Pancreas (tissue), 10 donors: Measurements from ENCODE around the gene CUX1. TPM values are rescaled to one million over a fixed set of nuclear protein-coding genes. Genes with fewer than 3 reads are reported as not detected.
A peak's percentile ranks its signal among the peaks of the same experiment; 100 is the strongest.

ENCODE experiments used
- ATAC-seq, 4 donors: fragments of 200-7000 bp; cut with Tn5 transposase; one replicate each; pipeline versions ENCODE4 v1.8.0 to v1.9.1; 2020; ENCODE audit warnings: mild to moderate bottlenecking in 4 of 4, moderate library complexity in 4 of 4
- DNase-seq, 6 donors: peaks; one replicate each; pipeline ENCODE4 v3.0.0-alpha.2; 2020
- FAIRE-seq: peaks from 2 replicates; lab custom pipeline; 2012; peaks lifted over from hg19 to GRCh38; lab: Jason Lieb, UNC
- H3K27ac ChIP-seq, 4 donors: fragments of 200-600 bp; sonication (generic); 1 replicate in 3 of 4; 2 replicates in 1 of 4; pipeline versions ENCODE4 v1.5.0 to v1.8.0; 2020
- H3K27me3 ChIP-seq, 4 donors: fragments of 200-600 bp; one replicate each; pipeline ENCODE4 v1.8.0; 2021
- H3K36me3 ChIP-seq, 3 donors: fragments of 200-600 bp; sonication (generic) in 1 of 3; one replicate each; pipeline versions ENCODE4 v1.5.0 to v1.8.0; 2020 to 2021
- H3K4me1 ChIP-seq, 3 donors: fragments of 200-600 bp; one replicate each; pipeline ENCODE4 v1.8.0; 2021
- H3K4me3 ChIP-seq, 4 donors: fragments of 200-600 bp; sonication (generic) in 2 of 4; one replicate each; pipeline versions ENCODE4 v1.5.0 to v1.8.0; 2020 to 2021
- H3K9me3 ChIP-seq, 4 donors: fragments of 200-600 bp; one replicate each; pipeline ENCODE4 v1.8.0; 2021
- WGBS, 2 donors: extraction: QIAGEN DNeasy Blood & Tissue Kit; methylation state at CpG; one replicate each; pipeline ENCODE4 v1.1.7; 2013; 5-methylcytosine and 5-hydroxymethylcytosine counted together
- intact Hi-C, 3 donors: fragments of 100-400 bp; cut with DNase I; formaldehyde crosslinking; loops; one replicate each; pipeline versions ENCODE4 v1.11.1 to v1.14.2; 2022
- polyA plus RNA-seq, 2 donors: library from polyadenylated mRNA; stranded (reverse); fragments of 200-250 nt; gene quantifications; one replicate each; pipeline ENCODE4 v1.2.3, GENCODE V29; 2013
- total RNA-seq, 6 donors: library from RNA; stranded (reverse); fragmentation: NEBNext Ultra II Directional in 4 of 6; extraction: Animal tissue kit (Norgen Biotek cat#: 25700) in 4 of 6; gene quantifications; one replicate each; pipeline versions ENCODE4 v1.2.1 to v1.2.4, GENCODE V29; 2021 to 2023
- TF ChIP-seq, protein P1 (sequence below), 4 donors: fragments of 200-600 bp; sonication (generic) in 3 of 4; IDR thresholded peaks; one replicate each; pipeline versions ENCODE4 v1.5.0 to v1.8.0; 2021; ENCODE audit warnings: antibody characterized with exemption in 4 of 4
- donor health status: healthy with polysubstance abuse.
- donor health status: DM: no; HTN: no; CAD: no; lungs with moderate emphysema.
- donor health status: DM: no; HTN: no; CAD: no.
- donor health status: control.
- donor health status: control.
- donor health status: Bipolar disorder and iron deficiency.
- donor health status: DM: yes; HTN: yes; CAD: no.
- donor health status: DM: no; HTN: no; CAD: no.
- donor health status: DM: no; HTN: no; CAD: no.
- donor health status: DM: yes; HTN: yes; CAD: no.

CUX1 gene
- total and polyA plus RNA-seq, 8 donors, result 18.9 to 61.2 (median 45.1) TPM

GRCh38 chr7:102094316-102094650, 276.9 kb downstream of the CUX1 start:
- no peak overlapping the region for H3K4me3 ChIP-seq
- H3K9me3 ChIP-seq, result no peaks in the 10 kb centered on the region
- H3K27ac ChIP-seq, result no peak overlapping the region
- FAIRE-seq, result no peak
- H3K36me3 ChIP-seq, result no peaks in the 10 kb centered on the region
- TF ChIP-seq, protein P1, sequence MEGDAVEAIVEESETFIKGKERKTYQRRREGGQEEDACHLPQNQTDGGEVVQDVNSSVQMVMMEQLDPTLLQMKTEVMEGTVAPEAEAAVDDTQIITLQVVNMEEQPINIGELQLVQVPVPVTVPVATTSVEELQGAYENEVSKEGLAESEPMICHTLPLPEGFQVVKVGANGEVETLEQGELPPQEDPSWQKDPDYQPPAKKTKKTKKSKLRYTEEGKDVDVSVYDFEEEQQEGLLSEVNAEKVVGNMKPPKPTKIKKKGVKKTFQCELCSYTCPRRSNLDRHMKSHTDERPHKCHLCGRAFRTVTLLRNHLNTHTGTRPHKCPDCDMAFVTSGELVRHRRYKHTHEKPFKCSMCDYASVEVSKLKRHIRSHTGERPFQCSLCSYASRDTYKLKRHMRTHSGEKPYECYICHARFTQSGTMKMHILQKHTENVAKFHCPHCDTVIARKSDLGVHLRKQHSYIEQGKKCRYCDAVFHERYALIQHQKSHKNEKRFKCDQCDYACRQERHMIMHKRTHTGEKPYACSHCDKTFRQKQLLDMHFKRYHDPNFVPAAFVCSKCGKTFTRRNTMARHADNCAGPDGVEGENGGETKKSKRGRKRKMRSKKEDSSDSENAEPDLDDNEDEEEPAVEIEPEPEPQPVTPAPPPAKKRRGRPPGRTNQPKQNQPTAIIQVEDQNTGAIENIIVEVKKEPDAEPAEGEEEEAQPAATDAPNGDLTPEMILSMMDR (IDR thresholded peaks at IDR 0.05), result no peak
- no peak for DNase-seq
- no peaks in the 10 kb centered on the region for H3K4me1 ChIP-seq
- ATAC-seq, result no peak
- H3K27me3 ChIP-seq, result no peaks in the 10 kb centered on the region
- WGBS, 2 donors, result 92 to 93% methylated on average over 4 of the region's 4 CpGs
- intact Hi-C loops, result no loop called here

- Histone ChIP-seq H3K4me3 (no peak overlapping the region), H3K27ac (no peak overlapping the region)
- FAIRE-seq, result no peak
These were observed 278.0 kb downstream of the CUX1 start for GRCh38 chr7:102095321-102096011.

DNA sequence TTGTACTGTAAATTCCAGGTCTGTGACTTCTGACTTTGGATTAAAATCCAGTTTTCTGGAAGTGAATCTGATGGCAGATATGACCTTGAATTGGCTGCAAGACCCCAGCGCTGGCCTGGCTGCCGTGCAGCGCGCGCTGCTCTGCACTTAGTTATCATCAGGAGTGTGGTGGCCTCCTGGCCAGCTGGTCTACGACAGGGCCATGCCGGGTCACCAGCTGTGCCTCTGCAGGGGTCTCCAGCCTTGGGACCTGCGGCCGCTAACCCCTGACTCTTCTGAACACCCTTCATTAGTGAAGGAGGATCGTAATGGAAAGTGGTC, 278.5 kb downstream of the CUX1 start:
- no peaks in the 10 kb centered on the region for H3K27me3 ChIP-seq
- no peak overlapping the region for H3K4me3 ChIP-seq
- no peak overlapping the region for H3K27ac ChIP-seq
- no peaks in the 10 kb centered on the region for H3K4me1 ChIP-seq
- no peaks in the 10 kb centered on the region for H3K9me3 ChIP-seq
- ATAC-seq (no peak), FAIRE-seq (no peak), DNase-seq (no peak)
- TF ChIP-seq, protein P1 (IDR thresholded peaks at IDR 0.05), result no peak
- intact Hi-C loops, result no loop called here
- 90% methylated on average over 10 of the region's 10 CpGs for WGBS, 2 donors
- no peaks in the 10 kb centered on the region for H3K36me3 ChIP-seq

More at GRCh38 chr7:102095321-102096011, 278.0 kb downstream of the CUX1 start:
- H3K36me3 ChIP-seq, result no peaks in the 10 kb centered on the region
- TF ChIP-seq, protein P1 (IDR thresholded peaks at IDR 0.05), result no peak
- no peaks in the 10 kb centered on the region for H3K9me3 ChIP-seq
- no peaks in the 10 kb centered on the region for H3K27me3 ChIP-seq
- no peak for ATAC-seq
- no peak for DNase-seq
- H3K4me1 ChIP-seq, result no peaks in the 10 kb centered on the region
- WGBS, 2 donors, result 95% methylated on average over 16 of the region's 16 CpGs
- intact Hi-C loops, result no loop called here

DNA sequence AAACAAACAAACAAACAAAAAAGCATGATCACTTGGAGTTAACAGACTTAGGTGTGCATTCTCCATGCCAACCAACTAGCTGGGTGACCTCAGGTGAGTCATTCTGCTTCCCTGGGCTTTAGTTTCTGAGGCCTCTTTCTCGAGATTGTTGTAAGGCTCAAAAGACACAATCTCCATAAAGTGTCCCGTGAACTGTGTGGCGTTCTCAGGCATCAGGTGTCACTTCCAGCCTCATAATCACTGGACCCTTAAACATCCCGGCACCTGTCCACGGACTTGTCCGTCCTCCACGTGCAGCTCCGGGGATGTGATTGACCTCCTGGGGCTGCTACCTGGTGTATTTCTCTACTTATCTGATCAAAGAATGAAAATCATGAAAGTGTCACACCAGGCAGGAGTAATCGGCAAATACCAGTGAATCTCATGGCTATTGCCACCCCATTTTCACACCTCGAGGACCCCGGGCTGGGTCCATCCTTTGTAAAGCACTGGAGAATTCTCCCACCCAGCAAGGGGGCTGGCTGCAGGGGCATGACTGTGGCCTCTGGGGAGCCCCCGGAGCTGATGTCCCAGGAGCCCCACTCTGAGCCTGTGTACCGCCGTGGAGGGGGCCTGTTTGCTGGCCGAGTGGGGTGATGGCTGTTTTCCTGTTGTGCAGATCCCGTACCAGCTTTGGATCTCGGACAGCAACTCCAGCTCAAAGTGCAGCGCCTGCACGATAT, 279.4 kb downstream of the CUX1 start:
- TF ChIP-seq, protein P1 (IDR thresholded peaks at IDR 0.05), result no peak
- FAIRE-seq, result no peak
- Histone ChIP-seq H3K27ac (no peak overlapping the region), H3K4me3 (no peak overlapping the region), H3K9me3 (no peaks in the 10 kb centered on the region), H3K27me3 (no peaks in the 10 kb centered on the region), H3K4me1 (no peaks in the 10 kb centered on the region), H3K36me3 (no peaks in the 10 kb centered on the region)
- intact Hi-C loops, result no loop called here
- WGBS, 2 donors, result 93 to 94% methylated on average over 19 of the region's 19 CpGs
- no peak for DNase-seq
- ATAC-seq, result no peak

- Histone ChIP-seq H3K9me3 (no peaks in the 10 kb centered on the region), H3K4me3 (no peak overlapping the region), H3K4me1 (no peaks in the 10 kb centered on the region), H3K36me3 (no peaks in the 10 kb centered on the region), H3K27ac (no peak overlapping the region), H3K27me3 (no peaks in the 10 kb centered on the region)
- TF ChIP-seq, protein P1 (IDR thresholded peaks at IDR 0.05), result no peak
- ATAC-seq (peak in 1 of 4 donors; percentile 17), FAIRE-seq (no peak), DNase-seq (no peak)
- WGBS, 2 donors, result 64 to 66% methylated on average over 13 of the region's 13 CpGs
- intact Hi-C loops, result no loop called here
These were observed 280.3 kb downstream of the CUX1 start for GRCh38 chr7:102097601-102098161.
